Measurements from ENCODE around the gene HTT.

GRCh38 chr4:3257556-3258482 is 183.3 kb downstream of the HTT start:
- TF ChIP-seq POLR2AphosphoS5 (IDR thresholded peaks at IDR 0.05): no peak
- TF ChIP-seq CTCF (IDR thresholded peaks at IDR 0.05): no peak
- no peak for TF ChIP-seq POLR2A (IDR thresholded peaks at IDR 0.05)
